Measurements from ENCODE around the gene CCDC177.

DNA sequence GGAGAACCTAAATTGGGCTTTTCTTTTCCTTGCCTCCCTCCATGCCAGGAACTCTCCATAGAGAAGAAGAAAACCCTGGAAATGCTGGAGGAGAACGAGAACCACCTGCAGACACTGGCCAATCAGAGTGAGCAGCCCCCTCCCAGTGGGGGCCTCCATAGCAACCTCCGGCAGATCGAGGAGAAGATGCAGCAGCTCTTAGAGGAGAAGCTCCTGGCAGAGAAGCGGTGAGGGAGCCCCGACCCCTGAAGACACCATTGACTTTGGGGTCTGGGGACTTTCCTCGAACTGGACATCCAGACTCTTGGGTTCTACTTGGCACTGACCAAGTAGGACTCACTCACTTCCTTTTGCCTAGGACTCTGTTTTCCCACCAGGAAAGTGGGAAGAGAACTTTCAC lies 48.8 kb downstream of the CCDC177 start:
- TF ChIP-seq, protein P1, sequence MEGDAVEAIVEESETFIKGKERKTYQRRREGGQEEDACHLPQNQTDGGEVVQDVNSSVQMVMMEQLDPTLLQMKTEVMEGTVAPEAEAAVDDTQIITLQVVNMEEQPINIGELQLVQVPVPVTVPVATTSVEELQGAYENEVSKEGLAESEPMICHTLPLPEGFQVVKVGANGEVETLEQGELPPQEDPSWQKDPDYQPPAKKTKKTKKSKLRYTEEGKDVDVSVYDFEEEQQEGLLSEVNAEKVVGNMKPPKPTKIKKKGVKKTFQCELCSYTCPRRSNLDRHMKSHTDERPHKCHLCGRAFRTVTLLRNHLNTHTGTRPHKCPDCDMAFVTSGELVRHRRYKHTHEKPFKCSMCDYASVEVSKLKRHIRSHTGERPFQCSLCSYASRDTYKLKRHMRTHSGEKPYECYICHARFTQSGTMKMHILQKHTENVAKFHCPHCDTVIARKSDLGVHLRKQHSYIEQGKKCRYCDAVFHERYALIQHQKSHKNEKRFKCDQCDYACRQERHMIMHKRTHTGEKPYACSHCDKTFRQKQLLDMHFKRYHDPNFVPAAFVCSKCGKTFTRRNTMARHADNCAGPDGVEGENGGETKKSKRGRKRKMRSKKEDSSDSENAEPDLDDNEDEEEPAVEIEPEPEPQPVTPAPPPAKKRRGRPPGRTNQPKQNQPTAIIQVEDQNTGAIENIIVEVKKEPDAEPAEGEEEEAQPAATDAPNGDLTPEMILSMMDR (IDR thresholded peaks at IDR 0.05; ENCODE audit: borderline replicate concordance, extremely low read depth, low read length, poor library complexity, severe bottlenecking), result no peak
- TF ChIP-seq EZH2 (IDR thresholded peaks at IDR 0.05; ENCODE audit: borderline replicate concordance, low read depth, low read length, severe bottlenecking), result no peak
